ENCODE results near the gene SNRPD3.

The SNRPD3 gene

GRCh38 chr22:24563246-24563645 is 7.4 kb downstream of the SNRPD3 start:
- TF ChIP-seq ZFX (IDR thresholded peaks at IDR 0.05; ENCODE audit: borderline replicate concordance) = no peak
- no peak for TF ChIP-seq CTCF (IDR thresholded peaks at IDR 0.05)

GRCh38 chr22:24564376-24565058 is 8.7 kb downstream of the SNRPD3 start:
- H3K27ac ChIP-seq = no peak overlapping the region

More at GRCh38 chr22:24563246-24563645, 7.4 kb downstream of the SNRPD3 start:
- H3K27ac ChIP-seq = no peak overlapping the region

DNA sequence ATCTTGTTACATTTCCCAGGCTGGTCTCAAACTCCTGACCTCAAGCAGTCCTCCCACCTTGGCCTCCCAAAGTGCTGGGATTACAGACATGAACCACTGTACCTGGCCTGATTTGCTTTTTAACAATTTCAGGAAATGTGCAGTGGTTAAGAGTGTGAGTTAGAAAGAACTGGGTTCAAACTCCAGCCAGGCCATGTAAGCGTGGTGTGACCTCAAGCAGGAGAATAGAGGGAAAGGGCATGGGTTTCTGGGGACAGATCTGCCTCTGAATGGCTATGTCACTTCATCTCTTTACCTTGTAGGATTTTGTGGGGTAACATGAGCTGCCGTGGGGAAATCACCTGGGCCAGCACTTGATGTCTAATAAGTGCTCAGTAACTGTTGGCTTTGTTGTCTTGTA is 9.3 kb downstream of the SNRPD3 start:
- no peak overlapping the region for H3K27ac ChIP-seq
- no peak for TF ChIP-seq ZFX (IDR thresholded peaks at IDR 0.05; ENCODE audit: borderline replicate concordance)
- TF ChIP-seq CTCF (IDR thresholded peaks at IDR 0.05) = no peak

More at GRCh38 chr22:24564376-24565058, 8.7 kb downstream of the SNRPD3 start:
- TF ChIP-seq ZFX (IDR thresholded peaks at IDR 0.05; ENCODE audit: borderline replicate concordance) = no peak
- no peak for TF ChIP-seq CTCF (IDR thresholded peaks at IDR 0.05)

DNA sequence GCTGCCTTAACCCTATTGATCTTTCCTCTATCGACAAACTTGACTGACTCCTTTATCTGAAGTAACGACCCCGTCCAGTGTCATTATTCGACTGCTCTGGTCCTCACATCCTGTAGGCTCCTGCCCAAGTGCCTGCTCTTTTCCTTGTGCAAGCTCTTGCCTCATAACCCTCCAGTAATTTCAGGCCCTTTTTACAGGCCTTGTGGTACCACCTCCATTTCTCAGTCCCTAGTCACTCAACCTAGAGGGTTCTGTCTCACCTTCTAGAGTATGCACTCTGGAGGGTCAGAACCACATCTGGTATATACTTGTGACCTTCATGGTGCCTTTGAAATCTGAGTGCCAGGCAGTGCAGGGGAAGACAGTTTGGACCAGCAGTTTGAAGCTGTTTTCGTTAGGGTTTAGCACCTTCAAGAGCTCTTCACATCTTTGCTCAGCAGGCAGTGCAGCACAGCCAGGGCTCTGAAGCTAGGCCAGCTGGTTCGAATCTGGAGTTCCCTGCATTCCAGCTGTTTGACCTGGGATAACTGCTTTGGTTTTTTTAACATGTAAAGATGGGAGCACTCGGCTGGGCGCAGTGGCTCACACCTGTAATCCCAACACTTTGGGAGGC is 11.2 kb downstream of the SNRPD3 start:
- TF ChIP-seq ZFX (IDR thresholded peaks at IDR 0.05; ENCODE audit: borderline replicate concordance) (no peak), CTCF (IDR thresholded peaks at IDR 0.05) (no peak)
- H3K27ac ChIP-seq = no peak overlapping the region

- H3K27ac ChIP-seq = no peak overlapping the region
- TF ChIP-seq ZFX (IDR thresholded peaks at IDR 0.05; ENCODE audit: borderline replicate concordance) (no peak), CTCF (IDR thresholded peaks at IDR 0.05) (no peak)
These were observed 11.9 kb downstream of the SNRPD3 start for GRCh38 chr22:24567668-24568067.

- no peak overlapping the region for H3K27ac ChIP-seq
- TF ChIP-seq ZFX (IDR thresholded peaks at IDR 0.05; ENCODE audit: borderline replicate concordance) (no peak), CTCF (IDR thresholded peaks at IDR 0.05) (no peak)
These were observed 15.5 kb downstream of the SNRPD3 start for GRCh38 chr22:24571266-24571665.

- H3K27ac ChIP-seq = peak overlapping the region; percentile 93
These were observed 21.0 kb downstream of the SNRPD3 start for GRCh38 chr22:24576778-24577177.

More at GRCh38 chr22:24576778-24577177, 21.0 kb downstream of the SNRPD3 start:
- TF ChIP-seq ZFX (IDR thresholded peaks at IDR 0.05; ENCODE audit: borderline replicate concordance) (no peak), CTCF (IDR thresholded peaks at IDR 0.05) (no peak)

Data from 22Rv1 (cell line).